HepG2 (cell line): ENCODE results near the gene ENTPD5. TPM values are rescaled to one million over a fixed set of nuclear protein-coding genes. Genes with fewer than 3 reads are reported as not detected.

Experiments
- BORCS8-MEF2B ChIP-seq: sonication (generic); formaldehyde crosslinking; IDR thresholded peaks from 2 replicates; pipeline ENCODE4 v1.8.0; 2022; ENCODE audit warnings: mild to moderate bottlenecking, missing genetic modification reagents
- CENPX ChIP-seq: sonication (generic); formaldehyde crosslinking; IDR thresholded peaks from 2 replicates; pipeline ENCODE4 v1.9.0; 2021; ENCODE audit warnings: mild to moderate bottlenecking, missing genetic modification reagents, moderate library complexity
- FOXM1 ChIP-seq: sonication (generic); formaldehyde crosslinking; IDR thresholded peaks from 2 replicates; pipeline ENCODE4 v1.5.0; 2020; ENCODE audit warnings: missing genetic modification reagents
- HNF1B ChIP-seq: sonication (generic); formaldehyde crosslinking; IDR thresholded peaks from 2 replicates; pipeline ENCODE4 v1.5.1; 2020; ENCODE audit warnings: mild to moderate bottlenecking, moderate library complexity, missing genetic modification reagents
- KAT8 ChIP-seq: IDR thresholded peaks from 2 replicates; pipeline ENCODE4 v1.6.1; 2016; ENCODE audit warnings: missing genetic modification reagents, missing compliant biosample characterization
- MLX ChIP-seq: IDR thresholded peaks from 2 replicates; pipeline ENCODE4 v1.6.1; 2016
- NFKBIZ ChIP-seq: IDR thresholded peaks from 2 replicates; pipeline ENCODE4 v1.6.1; 2018; ENCODE audit warnings: missing genetic modification reagents, missing compliant biosample characterization
- PTBP1 ChIP-seq: fragments of 200-400 bp; formaldehyde crosslinking; IDR thresholded peaks from 2 replicates; pipeline ENCODE4 v1.6.1; 2018; ENCODE audit warnings: low read length, low read depth; ENCODE audit not compliant: poor library complexity, severe bottlenecking
- TCF7 ChIP-seq: sonication (generic); IDR thresholded peaks from 2 replicates; pipeline ENCODE4 v1.6.1; 2016; ENCODE audit warnings: antibody characterized with exemption, low read depth
- TGIF2 ChIP-seq: IDR thresholded peaks from 2 replicates; pipeline ENCODE4 v1.6.1; 2016; ENCODE audit warnings: control low read depth, missing compliant biosample characterization
- YEATS4 ChIP-seq: sonication (generic); formaldehyde crosslinking; IDR thresholded peaks from 2 replicates; pipeline ENCODE4 v1.4.0; 2020; ENCODE audit warnings: missing genetic modification reagents, borderline replicate concordance
- ZBTB20 ChIP-seq: sonication (generic); formaldehyde crosslinking; IDR thresholded peaks from 2 replicates; pipeline ENCODE4 v1.8.1; 2023; ENCODE audit warnings: missing genetic modification reagents, low read depth, mild to moderate bottlenecking, borderline replicate concordance
- ZNF441 ChIP-seq: sonication (generic); formaldehyde crosslinking; IDR thresholded peaks from 2 replicates; pipeline ENCODE4 v1.7.0; 2021; ENCODE audit warnings: missing genetic modification reagents, borderline replicate concordance
- ZNF703 ChIP-seq: sonication (generic); formaldehyde crosslinking; IDR thresholded peaks from 2 replicates; pipeline ENCODE4 v1.5.1; 2020; ENCODE audit warnings: missing genetic modification reagents, mild to moderate bottlenecking, moderate library complexity, borderline replicate concordance
- ZSCAN29 ChIP-seq: sonication (generic); formaldehyde crosslinking; conservative IDR thresholded peaks from 2 replicates; pipeline ENCODE4 v1.4.0; 2020; ENCODE audit warnings: mild to moderate bottlenecking, missing genetic modification reagents
- ZSCAN9 ChIP-seq: IDR thresholded peaks from 2 replicates; pipeline ENCODE4 v1.6.1; 2016; ENCODE audit warnings: borderline replicate concordance
- polyA plus RNA-seq, 8 experiments: library from polyadenylated mRNA; depleted of rRNA in 3 of 8; stranded (reverse) in 7 of 8; unstranded in 1 of 8; fragments of >200 nt; fragmentation: Illumina TruSeq in 4 of 8; extraction: Trizol in 4 of 8; gene quantifications; 2 replicates each; pipeline versions ENCODE4 v1.2.1 to v1.2.3, GENCODE V29; 2011 to 2016; ENCODE audit warnings: low read depth in 4 of 8, missing spikeins in 1 of 8, mixed read lengths in 1 of 8; ENCODE audit not compliant: insufficient read depth in 1 of 8
- total RNA-seq, 5 experiments: library from RNA; depleted of rRNA; stranded (reverse); fragments of >200 nt; fragmentation: Illumina TruSeq; extraction: Trizol; gene quantifications; 2 replicates each; pipeline ENCODE4 v1.2.3, GENCODE V29; 2016; ENCODE audit warnings: low read depth in 1 of 5
- TF ChIP-seq, protein P1 (sequence below): sonication (generic); formaldehyde crosslinking; IDR thresholded peaks from 2 replicates; pipeline ENCODE4 v1.9.0; 2021; ENCODE audit warnings: missing genetic modification reagents, mild to moderate bottlenecking, borderline replicate concordance
- TF ChIP-seq, protein P2 (sequence below): sonication (generic); formaldehyde crosslinking; conservative IDR thresholded peaks from 2 replicates; pipeline ENCODE4 v1.4.0; 2020; ENCODE audit warnings: missing genetic modification reagents
- TF ChIP-seq, protein P3 (sequence below): sonication (generic); formaldehyde crosslinking; conservative IDR thresholded peaks from 2 replicates; pipeline ENCODE4 v1.8.1; 2023; ENCODE audit warnings: missing genetic modification reagents

The ENTPD5 gene
- total and polyA plus RNA-seq, 2 of the 13 experiments (the other 11 are each of a cell fraction or from before 2014, with no cell fraction given): 33.8 to 43.3 TPM

DNA sequence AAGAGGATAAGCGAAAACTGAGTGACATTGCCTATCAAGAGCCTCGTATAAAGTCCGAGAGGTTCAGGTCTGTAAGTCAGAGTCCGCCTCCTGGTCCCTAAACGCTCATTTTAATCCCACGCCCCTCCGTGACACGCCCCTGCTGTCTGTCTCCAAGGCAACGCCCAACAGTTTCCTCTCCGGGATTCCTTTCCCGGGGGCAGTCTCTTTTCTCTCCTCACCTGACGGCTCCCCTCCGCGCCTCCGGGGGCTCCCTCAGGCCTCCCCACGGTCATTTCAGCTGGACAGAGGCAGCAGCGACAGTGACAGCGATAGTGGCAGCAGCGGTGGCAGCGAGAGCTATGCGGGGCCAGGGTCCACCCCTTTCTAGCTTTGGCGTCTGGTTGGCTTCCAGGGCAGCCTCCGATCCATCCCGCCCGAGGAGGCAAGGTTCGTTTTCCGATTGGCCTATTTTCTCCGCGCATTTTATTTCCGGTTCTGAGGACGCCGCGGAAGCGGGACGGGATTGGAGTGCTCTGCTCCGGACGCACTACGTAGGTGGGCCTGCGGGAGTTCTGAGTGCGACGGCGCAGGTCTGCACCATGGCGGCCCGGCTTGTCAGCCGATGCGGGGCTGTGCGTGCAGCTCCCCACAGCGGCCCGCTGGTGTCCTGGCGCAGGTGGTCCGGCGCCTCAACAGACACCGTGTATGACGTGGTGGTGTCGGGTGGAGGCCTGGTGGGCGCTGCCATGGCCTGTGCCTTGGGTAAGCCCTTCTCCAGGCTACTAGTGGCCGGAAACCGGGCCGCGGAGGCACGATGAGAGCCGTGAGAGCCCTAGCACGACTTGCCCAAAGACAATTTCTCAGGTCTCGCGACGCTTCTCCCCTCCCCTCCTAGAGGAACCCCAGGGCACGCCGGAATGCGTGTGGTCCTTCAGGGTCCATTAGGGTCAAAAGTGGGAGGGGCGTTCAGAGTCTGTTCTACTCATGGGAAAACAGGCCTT is 69.0 kb downstream of the ENTPD5 start, which contains the start of the genes COQ6 and FAM161B (continued):
- peak; percentile 90 for TF ChIP-seq BORCS8-MEF2B (CRISPR knock-in tag)
- no peak for TF ChIP-seq FOXM1 (CRISPR knock-in tag)
- TF ChIP-seq ZBTB20 (CRISPR knock-in tag): no peak
- TF ChIP-seq PTBP1: no peak
- TF ChIP-seq TCF7: no peak
- no peak for TF ChIP-seq ZNF703 (CRISPR knock-in tag)
- TF ChIP-seq HNF1B: peak; percentile 87
- TF ChIP-seq CENPX: no peak
- TF ChIP-seq YEATS4: peak; percentile 74; the same call in 1 of the 2 replicates
- TF ChIP-seq TGIF2: no peak
- 0 out of 2 replicates have a peak, but pooled peaks have one; percentile 13 for TF ChIP-seq ZSCAN29 (CRISPR knock-in tag)
- TF ChIP-seq, protein P1, sequence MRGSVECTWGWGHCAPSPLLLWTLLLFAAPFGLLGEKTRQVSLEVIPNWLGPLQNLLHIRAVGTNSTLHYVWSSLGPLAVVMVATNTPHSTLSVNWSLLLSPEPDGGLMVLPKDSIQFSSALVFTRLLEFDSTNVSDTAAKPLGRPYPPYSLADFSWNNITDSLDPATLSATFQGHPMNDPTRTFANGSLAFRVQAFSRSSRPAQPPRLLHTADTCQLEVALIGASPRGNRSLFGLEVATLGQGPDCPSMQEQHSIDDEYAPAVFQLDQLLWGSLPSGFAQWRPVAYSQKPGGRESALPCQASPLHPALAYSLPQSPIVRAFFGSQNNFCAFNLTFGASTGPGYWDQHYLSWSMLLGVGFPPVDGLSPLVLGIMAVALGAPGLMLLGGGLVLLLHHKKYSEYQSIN (CRISPR knock-in tag): no peak
- TF ChIP-seq, protein P2, sequence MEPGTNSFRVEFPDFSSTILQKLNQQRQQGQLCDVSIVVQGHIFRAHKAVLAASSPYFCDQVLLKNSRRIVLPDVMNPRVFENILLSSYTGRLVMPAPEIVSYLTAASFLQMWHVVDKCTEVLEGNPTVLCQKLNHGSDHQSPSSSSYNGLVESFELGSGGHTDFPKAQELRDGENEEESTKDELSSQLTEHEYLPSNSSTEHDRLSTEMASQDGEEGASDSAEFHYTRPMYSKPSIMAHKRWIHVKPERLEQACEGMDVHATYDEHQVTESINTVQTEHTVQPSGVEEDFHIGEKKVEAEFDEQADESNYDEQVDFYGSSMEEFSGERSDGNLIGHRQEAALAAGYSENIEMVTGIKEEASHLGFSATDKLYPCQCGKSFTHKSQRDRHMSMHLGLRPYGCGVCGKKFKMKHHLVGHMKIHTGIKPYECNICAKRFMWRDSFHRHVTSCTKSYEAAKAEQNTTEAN (CRISPR knock-in tag): no peak
- 0 out of 2 replicates have a peak, but pooled peaks have one; percentile 25 for TF ChIP-seq NFKBIZ (CRISPR knock-in tag)
- peak; percentile 91 for TF ChIP-seq KAT8
- TF ChIP-seq ZSCAN9 (CRISPR knock-in tag): peak; percentile 61; the same call in 1 of the 2 replicates
- TF ChIP-seq ZNF441 (CRISPR knock-in tag): peak; percentile 76
- peak; percentile 33; the same call in 1 of the 2 replicates for TF ChIP-seq MLX (CRISPR knock-in tag)
- TF ChIP-seq, protein P3, sequence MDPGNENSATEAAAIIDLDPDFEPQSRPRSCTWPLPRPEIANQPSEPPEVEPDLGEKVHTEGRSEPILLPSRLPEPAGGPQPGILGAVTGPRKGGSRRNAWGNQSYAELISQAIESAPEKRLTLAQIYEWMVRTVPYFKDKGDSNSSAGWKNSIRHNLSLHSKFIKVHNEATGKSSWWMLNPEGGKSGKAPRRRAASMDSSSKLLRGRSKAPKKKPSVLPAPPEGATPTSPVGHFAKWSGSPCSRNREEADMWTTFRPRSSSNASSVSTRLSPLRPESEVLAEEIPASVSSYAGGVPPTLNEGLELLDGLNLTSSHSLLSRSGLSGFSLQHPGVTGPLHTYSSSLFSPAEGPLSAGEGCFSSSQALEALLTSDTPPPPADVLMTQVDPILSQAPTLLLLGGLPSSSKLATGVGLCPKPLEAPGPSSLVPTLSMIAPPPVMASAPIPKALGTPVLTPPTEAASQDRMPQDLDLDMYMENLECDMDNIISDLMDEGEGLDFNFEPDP (CRISPR knock-in tag): no peak
